DMS53 treated with DMSO at 0.1 percent for 48 hours (cell line): ENCODE results near the gene CENATAC.
"Not testable (repeated sequence)": the region's sequence is repeated elsewhere in the genome, so short reads cannot be mapped to it uniquely, and the experiment has no call there.

Experiments used
- DNase-seq: peaks from one replicate; lab custom pipeline; 2025; ENCODE audit not compliant: unreplicated experiment; lab: John Stamatoyannopoulos, UW

Gene CENATAC

GRCh38 chr11:118997627-118998387, at the start of gene CENATAC:
Gene CENATAC, plus strand, starts transcription at chr11:118998138. Its CDS starts 60 bp downstream, at chr11:118998198.
- DNase-seq = peak; percentile 91

- DNase-seq = no peak
Observed at GRCh38 chr11:118953265-118953664, 44.7 kb upstream of the CENATAC start.

GRCh38 chr11:118953976-118954375, 44.0 kb upstream of the CENATAC start:
- DNase-seq = peak; percentile 45

GRCh38 chr11:118956094-118956846, 41.7 kb upstream of the CENATAC start, which contains the start of gene UPK2:
Gene UPK2, plus strand, starts transcription at chr11:118956298. Its CDS starts 53 bp downstream, at chr11:118956351.
- DNase-seq = peak; percentile 55

GRCh38 chr11:118956847-118957469, 41.0 kb upstream of the CENATAC start:
- DNase-seq = no peak

- no peak for DNase-seq
Observed at GRCh38 chr11:118957549-118957948, 40.4 kb upstream of the CENATAC start.

- DNase-seq = no peak
Observed at GRCh38 chr11:118957968-118958367, 40.0 kb upstream of the CENATAC start.

- no peak for DNase-seq
Observed at GRCh38 chr11:118958577-118958976, 39.4 kb upstream of the CENATAC start.

GRCh38 chr11:118961189-118961588, 36.7 kb upstream of the CENATAC start:
- DNase-seq = no peak

- DNase-seq = no peak
Observed at GRCh38 chr11:118961591-118961990, 36.3 kb upstream of the CENATAC start.

- not testable (repeated sequence) for DNase-seq
Observed at GRCh38 chr11:118969508-118969907, 28.4 kb upstream of the CENATAC start.

- no peak for DNase-seq
Observed at GRCh38 chr11:118971646-118972045, 26.3 kb upstream of the CENATAC start, which contains the start of gene FOXR1. Gene FOXR1, plus strand, starts transcription at chr11:118971761. Its CDS starts 171 bp downstream, at chr11:118971932.

GRCh38 chr11:118973985-118974384, 24.0 kb upstream of the CENATAC start:
- no peak for DNase-seq

GRCh38 chr11:118975771-118976709, 21.9 kb upstream of the CENATAC start:
- peak; percentile 25 for DNase-seq

GRCh38 chr11:118979434-118979833, 18.5 kb upstream of the CENATAC start:
- DNase-seq = no peak

GRCh38 chr11:118980191-118980881, 17.6 kb upstream of the CENATAC start:
- no peak for DNase-seq

- not testable (repeated sequence) for DNase-seq
Observed at GRCh38 chr11:118984337-118984736, 13.6 kb upstream of the CENATAC start.

- no peak for DNase-seq
Observed at GRCh38 chr11:118984825-118985224, 13.1 kb upstream of the CENATAC start.

GRCh38 chr11:118988280-118988679, 9.7 kb upstream of the CENATAC start:
- no peak for DNase-seq
